Measurements from ENCODE around the gene HPCA. TPM values are rescaled to one million over a fixed set of nuclear protein-coding genes. Genes with fewer than 3 reads are reported as not detected.
A peak's percentile ranks its signal among the peaks of the same experiment; 100 is the strongest.

Gene HPCA
- total and polyA plus RNA-seq, 2 of the 4 experiments (the other 2 are of a cell fraction) = 0.22 TPM; not detected in 1

DNA sequence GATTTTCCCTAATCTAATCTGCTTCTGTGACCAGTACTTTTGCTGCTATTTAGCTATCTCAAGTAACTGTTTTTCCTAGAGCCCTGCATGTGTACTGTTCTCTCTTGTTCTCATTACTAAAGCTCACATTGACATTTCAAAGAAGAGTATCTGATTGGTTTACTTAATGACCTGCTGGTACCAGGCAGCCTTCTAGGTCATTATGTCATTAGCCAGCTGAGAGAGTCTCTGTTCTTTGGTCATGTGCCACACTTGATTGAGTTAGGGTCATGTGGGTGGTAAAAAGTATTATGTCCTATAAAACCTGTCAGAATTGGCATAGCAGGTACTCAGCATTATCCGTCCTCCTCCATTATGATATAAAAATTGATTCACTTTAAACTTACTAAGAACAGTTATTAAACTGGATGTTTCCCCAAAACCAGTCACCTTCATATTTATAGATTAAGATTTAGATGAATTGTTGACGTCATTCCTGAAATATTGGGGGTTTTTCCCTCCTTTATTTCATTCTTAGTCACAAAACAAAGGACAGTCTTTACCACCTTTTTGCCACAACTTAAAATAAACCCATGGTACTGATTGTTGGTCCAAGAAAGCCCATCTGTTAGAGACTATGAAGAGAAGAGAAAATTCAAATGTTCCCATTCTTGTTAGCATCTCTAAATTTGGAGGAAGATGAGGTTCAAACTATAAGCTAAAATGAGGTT lies 37.8 kb upstream of the HPCA start:
- H2BK20ac ChIP-seq (ENCODE audit: low read depth, low read length) = no peak overlapping the region
- no peak overlapping the region for H3K23ac ChIP-seq (ENCODE audit: low read depth, low read length)
- H4K91ac ChIP-seq (ENCODE audit: insufficient read depth, low read depth, low read length) = no peak overlapping the region
- no peak overlapping the region for H3K27ac ChIP-seq (ENCODE audit: insufficient read depth, low read length)
- H3K9me3 ChIP-seq (ENCODE audit: control insufficient read depth, insufficient read depth, low read length) = no peaks in the 10 kb centered on the region
- no peak overlapping the region for H3K4ac ChIP-seq (ENCODE audit: low read depth, low read length)
- H3K9ac ChIP-seq (ENCODE audit: low read depth, low read length) = no peak overlapping the region
- H4K20me1 ChIP-seq (ENCODE audit: insufficient read depth, low read length) = no peaks in the 10 kb centered on the region
- no peak overlapping the region for H3K56ac ChIP-seq (ENCODE audit: extremely low read depth, insufficient read depth, low read length)
- H3K27me3 ChIP-seq (ENCODE audit: control insufficient read depth, insufficient read depth, low read length) = no peaks in the 10 kb centered on the region
- H3K4me3 ChIP-seq (ENCODE audit: insufficient read depth, low read depth, low read length) = no peak overlapping the region
- no peaks in the 10 kb centered on the region for H3K9me1 ChIP-seq (ENCODE audit: insufficient read depth, low read length)
- H2AK5ac ChIP-seq (ENCODE audit: low read depth, low read length) = no peak overlapping the region
- H2AK9ac ChIP-seq (replicated peaks; ENCODE audit: low read depth, low read length, poor library complexity) = no peak overlapping the region
- DNase-seq (no peak), ATAC-seq (ENCODE audit: low read depth) (no peak)
- H4K8ac ChIP-seq (ENCODE audit: low read depth in 2 of 2, low read length in 2 of 2) = no peak overlapping the region
- no peak overlapping the region for H2BK120ac ChIP-seq (ENCODE audit: low read depth, low read length)
- TF ChIP-seq MAFK (IDR thresholded peaks at IDR 0.05; ENCODE audit: low read depth, low read length) = no peak
- no peak for TF ChIP-seq POLR2A (IDR thresholded peaks at IDR 0.05; ENCODE audit: low read depth, low read length)
- TF ChIP-seq, protein P1, sequence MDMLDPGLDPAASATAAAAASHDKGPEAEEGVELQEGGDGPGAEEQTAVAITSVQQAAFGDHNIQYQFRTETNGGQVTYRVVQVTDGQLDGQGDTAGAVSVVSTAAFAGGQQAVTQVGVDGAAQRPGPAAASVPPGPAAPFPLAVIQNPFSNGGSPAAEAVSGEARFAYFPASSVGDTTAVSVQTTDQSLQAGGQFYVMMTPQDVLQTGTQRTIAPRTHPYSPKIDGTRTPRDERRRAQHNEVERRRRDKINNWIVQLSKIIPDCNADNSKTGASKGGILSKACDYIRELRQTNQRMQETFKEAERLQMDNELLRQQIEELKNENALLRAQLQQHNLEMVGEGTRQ (IDR thresholded peaks at IDR 0.05; ENCODE audit: low read depth, low read length) = no peak
- TF ChIP-seq MAZ (IDR thresholded peaks at IDR 0.05; ENCODE audit: borderline replicate concordance, low read depth, low read length) = no peak
- TF ChIP-seq SMC3 (IDR thresholded peaks at IDR 0.05; ENCODE audit: low read depth, low read length) = no peak
- no peak for TF ChIP-seq FOS (IDR thresholded peaks at IDR 0.05; ENCODE audit: low read depth, low read length)
- TF ChIP-seq CHD1 (IDR thresholded peaks at IDR 0.05; ENCODE audit: low read depth, low read length) = no peak
- TF ChIP-seq CEBPB (IDR thresholded peaks at IDR 0.05; ENCODE audit: low read depth, low read length) = no peak
- TF ChIP-seq NFE2L2 (IDR thresholded peaks at IDR 0.05; ENCODE audit: low read depth, low read length) = no peak
- no peak for TF ChIP-seq BHLHE40 (IDR thresholded peaks at IDR 0.05; ENCODE audit: low read depth, low read length)
- TF ChIP-seq RCOR1 (IDR thresholded peaks at IDR 0.05; ENCODE audit: insufficient replicate concordance, low read length) = no peak
- peaks cover 4 to 10% of the 10 kb centered on the region in 2 experiments; a peak in 2 of 4 replicates for H3K79me1 ChIP-seq (ENCODE audit: low read depth in 1 of 2, low read length in 2 of 2)
- BruUV-seq (replicated peaks) = TSS peak; percentile 4
- ChIA-PET CTCF (interaction anchor here (1.0 kb wide), 1 partner anchor 13 kb away, joined by 3 read pairs; no protein-coding TSS in a partner anchor), POLR2A (ENCODE audit: unreplicated experiment) (interaction anchor here (0.6 kb wide), 1 partner anchor 9 kb away, joined by 8 read pairs; no protein-coding TSS in a partner anchor)
- in situ Hi-C loops (cut with MboI; ENCODE audit: low sequenced_read_pairs) = no loop called here
- dilution Hi-C loops (cut with HindIII; ENCODE audit: low sequenced_read_pairs, unreplicated experiment) = no loop called here
- no peak overlapping the region for H3K18ac ChIP-seq (ENCODE audit: low read depth, low read length)
- H3K4me1 ChIP-seq (ENCODE audit: control insufficient read depth, insufficient read depth, low read length) = no peaks in the 10 kb centered on the region
- H2BK15ac ChIP-seq (ENCODE audit: low read depth, low read length) = no peak overlapping the region
- no peak overlapping the region for H2AFZ ChIP-seq (replicated peaks; ENCODE audit: low read length, poor library complexity)
- no peak overlapping the region for H2BK5ac ChIP-seq (ENCODE audit: low read depth, low read length, poor library complexity, severe bottlenecking)
- H3K14ac ChIP-seq (replicated peaks; ENCODE audit: low read depth, low read length) = no peak overlapping the region
- H4K5ac ChIP-seq (ENCODE audit: low read depth, low read length) = no peak overlapping the region
- WGBS, 2 experiments (ENCODE audit: extremely low coverage in 2 of 2, insufficient read length in 1 of 2) = no CpG with 5 or more reads among the region's 2 CpGs
- H3K36me3 ChIP-seq (ENCODE audit: control insufficient read depth, insufficient read depth, low read length) = peaks cover 21% of the 10 kb centered on the region
- no peak overlapping the region for H3K4me2 ChIP-seq (ENCODE audit: low read depth, low read length)
- intact Hi-C loops (cut with micrococcal nuclease) = no loop called here

Measured in IMR-90 (cell line).